Vagina (tissue), 2 donors: ENCODE data around the gene KCNK1. TPM values are rescaled to one million over a fixed set of nuclear protein-coding genes. Genes with fewer than 3 reads are reported as not detected.

Experiments
- DNase-seq, 2 donors: peaks; one replicate each; pipeline ENCODE4 v3.0.0-alpha.2; 2017; ENCODE audit errors: extremely low spot score in 2 of 2
- H3K27ac ChIP-seq: fragments of 200-600 bp; sonication (generic); one replicate; pipeline ENCODE4 v1.5.1; 2019
- H3K27me3 ChIP-seq: fragments of 200-600 bp; sonication (generic); one replicate; pipeline ENCODE4 v1.5.1; 2019
- H3K36me3 ChIP-seq, 2 donors: fragments of 200-600 bp; sonication (generic); one replicate each; pipeline ENCODE4 v1.5.1; 2017 to 2019
- H3K4me1 ChIP-seq: fragments of 200-600 bp; sonication (generic); one replicate; pipeline ENCODE4 v1.5.1; 2019
- H3K4me3 ChIP-seq, 2 donors: fragments of 200-600 bp; sonication (generic); 1 replicate in 1 of 2; 2 replicates in 1 of 2; pipeline ENCODE4 v1.5.1; 2016 to 2019
- H3K9me3 ChIP-seq: fragments of 200-600 bp; sonication (generic); one replicate; pipeline ENCODE4 v1.5.1; 2019
- CTCF ChIP-seq, 3 experiments: fragments of 450-650 bp in 2 of 3; fragments of 200-600 bp in 1 of 3; sonication (generic) in 1 of 3; IDR thresholded peaks; one replicate each; pipeline ENCODE4 v1.5.1; 2017 to 2019; ENCODE audit warnings: antibody characterized with exemption in 3 of 3, mild to moderate bottlenecking in 2 of 3, moderate library complexity in 2 of 3
- POLR2A ChIP-seq, 2 donors: fragments of 450-650 bp; IDR thresholded peaks; one replicate each; pipeline ENCODE4 v1.6.1; 2017; ENCODE audit warnings: antibody characterized with exemption in 2 of 2, mild to moderate bottlenecking in 2 of 2, moderate library complexity in 2 of 2
- POLR2AphosphoS5 ChIP-seq, 2 donors: sonication (generic); formaldehyde crosslinking; IDR thresholded peaks; one replicate each; pipeline ENCODE4 v1.9.0; 2017; ENCODE audit warnings: antibody characterized with exemption in 2 of 2, mild to moderate bottlenecking in 2 of 2, low read depth in 1 of 2; ENCODE audit not compliant: insufficient read depth in 1 of 2
- intact Hi-C: fragments of 100-400 bp; cut with DNase I; formaldehyde crosslinking; loops from one replicate; pipeline ENCODE4 v1.15.1; 2023
- total RNA-seq: library from RNA; depleted of rRNA; stranded (reverse); fragments of >200 nt; gene quantifications from one replicate; pipeline ENCODE4 v1.2.3, GENCODE V29; 2016

Gene KCNK1
- total RNA-seq, 1 donor from 2014 or later: 11.3 TPM

DNA sequence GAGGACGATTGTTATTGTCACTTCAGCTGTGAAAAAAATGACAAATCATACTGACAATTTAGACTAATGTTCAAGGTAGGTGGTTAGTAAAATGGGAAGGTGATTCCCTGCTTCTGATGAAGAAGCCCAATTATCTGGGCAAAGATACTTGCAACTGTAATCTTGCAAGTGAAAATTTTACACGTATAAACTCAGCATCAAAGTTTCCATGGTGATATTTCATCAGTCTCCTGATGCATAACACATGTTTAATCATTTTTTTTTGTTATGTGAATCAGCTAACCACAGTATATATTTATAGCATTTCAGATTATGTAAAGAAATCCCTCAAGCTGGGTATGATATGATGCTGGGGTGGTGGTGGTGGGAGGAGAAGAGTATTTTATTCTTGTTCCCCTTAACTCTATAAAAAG, 16.4 kb upstream of the KCNK1 start:
- TF ChIP-seq POLR2A (IDR thresholded peaks at IDR 0.05) (no peak), POLR2AphosphoS5 (IDR thresholded peaks at IDR 0.05; ENCODE audit: insufficient read depth in 1 of 2, low read depth in 1 of 2) (no peak), CTCF (IDR thresholded peaks at IDR 0.05) (no peak)
- no peak for DNase-seq
- Histone ChIP-seq H3K27ac (no peak overlapping the region), H3K36me3 (no peaks in the 10 kb centered on the region), H3K9me3 (no peaks in the 10 kb centered on the region), H3K27me3 (no peaks in the 10 kb centered on the region), H3K4me3 (no peak overlapping the region), H3K4me1 (no peaks in the 10 kb centered on the region)
- intact Hi-C loops: no loop called here

GRCh38 chr1:233598891-233599541, 14.9 kb upstream of the KCNK1 start:
- intact Hi-C loops: no loop called here
- Histone ChIP-seq H3K4me1 (no peaks in the 10 kb centered on the region), H3K4me3 (no peak overlapping the region), H3K27me3 (no peaks in the 10 kb centered on the region), H3K27ac (no peak overlapping the region), H3K36me3 (no peaks in the 10 kb centered on the region), H3K9me3 (no peaks in the 10 kb centered on the region)
- TF ChIP-seq CTCF (IDR thresholded peaks at IDR 0.05) (no peak), POLR2AphosphoS5 (IDR thresholded peaks at IDR 0.05; ENCODE audit: insufficient read depth in 1 of 2, low read depth in 1 of 2) (no peak), POLR2A (IDR thresholded peaks at IDR 0.05) (no peak)
- no peak for DNase-seq

GRCh38 chr1:233599542-233600073, 14.3 kb upstream of the KCNK1 start:
- TF ChIP-seq POLR2AphosphoS5 (IDR thresholded peaks at IDR 0.05; ENCODE audit: insufficient read depth in 1 of 2, low read depth in 1 of 2) (no peak), CTCF (IDR thresholded peaks at IDR 0.05) (no peak), POLR2A (IDR thresholded peaks at IDR 0.05) (no peak)
- H3K27me3 ChIP-seq: no peaks in the 10 kb centered on the region
- intact Hi-C loops: no loop called here

DNA sequence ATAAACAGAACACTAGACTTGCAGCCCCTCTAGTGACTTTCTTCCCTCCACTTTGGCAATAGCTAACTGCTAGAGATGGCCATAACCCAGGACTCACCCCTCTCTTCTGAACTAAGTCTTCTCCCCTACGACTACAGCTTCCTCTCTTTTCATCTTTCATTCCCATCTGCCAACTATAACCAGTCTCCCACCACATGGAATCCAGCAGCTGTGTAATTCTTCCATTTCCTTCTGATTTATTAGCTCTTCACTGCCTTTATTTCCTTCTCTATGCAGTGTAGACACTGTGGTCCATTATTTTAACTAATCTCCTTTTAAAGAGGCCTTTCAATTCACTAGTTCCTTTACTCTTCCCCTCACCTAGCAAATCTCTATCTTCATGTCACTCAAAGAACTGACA, 13.4 kb upstream of the KCNK1 start:
- H3K27ac ChIP-seq: no peak overlapping the region
- no peaks in the 10 kb centered on the region for H3K27me3 ChIP-seq
- no peaks in the 10 kb centered on the region for H3K4me1 ChIP-seq
- H3K4me3 ChIP-seq: no peak overlapping the region
- intact Hi-C loops: no loop called here
- no peak for DNase-seq
- no peak for TF ChIP-seq CTCF (IDR thresholded peaks at IDR 0.05)
- no peak for TF ChIP-seq POLR2A (IDR thresholded peaks at IDR 0.05)
- TF ChIP-seq POLR2AphosphoS5 (IDR thresholded peaks at IDR 0.05; ENCODE audit: insufficient read depth in 1 of 2, low read depth in 1 of 2): no peak
- H3K36me3 ChIP-seq: no peaks in the 10 kb centered on the region
- no peaks in the 10 kb centered on the region for H3K9me3 ChIP-seq

More at GRCh38 chr1:233599542-233600073, 14.3 kb upstream of the KCNK1 start:
- no peak for DNase-seq
- Histone ChIP-seq H3K9me3 (no peaks in the 10 kb centered on the region), H3K27ac (no peak overlapping the region), H3K36me3 (no peaks in the 10 kb centered on the region), H3K4me1 (no peaks in the 10 kb centered on the region), H3K4me3 (no peak overlapping the region)

- H3K9me3 ChIP-seq: no peaks in the 10 kb centered on the region
- no peaks in the 10 kb centered on the region for H3K36me3 ChIP-seq
- no peaks in the 10 kb centered on the region for H3K27me3 ChIP-seq
- no peak for DNase-seq
- intact Hi-C loops: no loop called here
- no peaks in the 10 kb centered on the region for H3K4me1 ChIP-seq
- no peak overlapping the region for H3K27ac ChIP-seq
- H3K4me3 ChIP-seq: no peak overlapping the region
- no peak for TF ChIP-seq CTCF (IDR thresholded peaks at IDR 0.05)
- TF ChIP-seq POLR2AphosphoS5 (IDR thresholded peaks at IDR 0.05; ENCODE audit: insufficient read depth in 1 of 2, low read depth in 1 of 2): no peak
- no peak for TF ChIP-seq POLR2A (IDR thresholded peaks at IDR 0.05)
Measured at GRCh38 chr1:233603478-233603877, 10.4 kb upstream of the KCNK1 start.
